SK-N-SH treated with all-trans-retinoic acid at 6 μM for 48 hours (cell line): ENCODE data around the gene ARF1.

Experiments
- ATAC-seq: fragments of 200-7000 bp; cut with Tn5 transposase; 3 replicates; pipeline ENCODE4 v1.9.1; 2020; ENCODE audit warnings: mild to moderate bottlenecking, moderate library complexity
- ARNTL ChIP-seq: fragments of 450-650 bp; formaldehyde crosslinking; IDR thresholded peaks from 2 replicates; pipeline ENCODE4 v1.5.0; 2020; ENCODE audit warnings: low read depth, mild to moderate bottlenecking, moderate library complexity, borderline replicate concordance
- BACH2 ChIP-seq: fragments of 250-450 bp; sonication (Bioruptor Pico); IDR thresholded peaks from 2 replicates; pipeline ENCODE4 v1.9.0; 2021; ENCODE audit warnings: mild to moderate bottlenecking, borderline replicate concordance
- CSDC2 ChIP-seq: fragments of 250-450 bp; sonication (Bioruptor Pico); IDR thresholded peaks from 2 replicates; pipeline ENCODE4 v1.5.0; 2020; ENCODE audit warnings: mild to moderate bottlenecking, moderate library complexity
- ESRRG ChIP-seq: fragments of 250-450 bp; sonication (Bioruptor Pico); IDR thresholded peaks from 2 replicates; pipeline ENCODE4 v1.6.1; 2021; ENCODE audit warnings: mild to moderate bottlenecking
- GLIS3 ChIP-seq: fragments of 250-450 bp; sonication (Bioruptor Pico); IDR thresholded peaks from 2 replicates; pipeline ENCODE4 v1.5.0; 2020; ENCODE audit warnings: mild to moderate bottlenecking, moderate library complexity
- ISL1 ChIP-seq: fragments of 250-450 bp; sonication (Bioruptor Pico); IDR thresholded peaks from 2 replicates; pipeline ENCODE4 v2.1.2; 2022; ENCODE audit warnings: mild to moderate bottlenecking, moderate library complexity
- OSR1 ChIP-seq: fragments of 250-450 bp; sonication (Bioruptor Pico); IDR thresholded peaks from 2 replicates; pipeline ENCODE4 v1.8.0; 2022; ENCODE audit warnings: moderate library complexity, mild to moderate bottlenecking, inconsistent platforms
- PATZ1 ChIP-seq: fragments of 250-450 bp; sonication (Bioruptor Pico); IDR thresholded peaks from 2 replicates; pipeline ENCODE4 v1.8.0; 2020; ENCODE audit warnings: mild to moderate bottlenecking, moderate library complexity, borderline replicate concordance
- PPARA ChIP-seq: fragments of 250-450 bp; sonication (Bioruptor Pico); IDR thresholded peaks from 2 replicates; pipeline ENCODE4 v1.5.0; 2020; ENCODE audit warnings: mild to moderate bottlenecking, borderline replicate concordance
- RARB ChIP-seq: fragments of 250-450 bp; sonication (Bioruptor Pico); IDR thresholded peaks from 2 replicates; pipeline ENCODE4 v1.8.0; 2021; ENCODE audit warnings: mild to moderate bottlenecking, moderate library complexity
- SNAI2 ChIP-seq: fragments of 250-450 bp; sonication (Bioruptor Pico); IDR thresholded peaks from 2 replicates; pipeline ENCODE4 v1.5.0; 2020; ENCODE audit warnings: mild to moderate bottlenecking, moderate library complexity
- TCF4 ChIP-seq: fragments of 250-450 bp; sonication (Bioruptor Pico); IDR thresholded peaks from 2 replicates; pipeline ENCODE4 v1.8.0; 2021; ENCODE audit warnings: mild to moderate bottlenecking, moderate library complexity, borderline replicate concordance
- TOX ChIP-seq: fragments of 250-450 bp; sonication (Bioruptor Pico); IDR thresholded peaks from 2 replicates; pipeline ENCODE4 v1.8.0; 2021; ENCODE audit warnings: mild to moderate bottlenecking, moderate library complexity, borderline replicate concordance
- TSHZ2 ChIP-seq: fragments of 250-450 bp; sonication (Bioruptor Pico); IDR thresholded peaks from 2 replicates; pipeline ENCODE4 v1.5.0; 2020; ENCODE audit warnings: mild to moderate bottlenecking, moderate library complexity
- ZC3H10 ChIP-seq: fragments of 250-450 bp; sonication (Bioruptor Pico); IDR thresholded peaks from 2 replicates; pipeline ENCODE4 v1.5.1; 2021; ENCODE audit warnings: mild to moderate bottlenecking, moderate library complexity
- ZFP3 ChIP-seq: fragments of 250-450 bp; sonication (Bioruptor Pico); IDR thresholded peaks from 2 replicates; pipeline ENCODE4 v1.5.0; 2020; ENCODE audit warnings: mild to moderate bottlenecking, moderate library complexity
- ZFP30 ChIP-seq: fragments of 450-650 bp; formaldehyde crosslinking; IDR thresholded peaks from 2 replicates; pipeline ENCODE4 v1.5.0; 2022; ENCODE audit warnings: mild to moderate bottlenecking, moderate library complexity
- ZNF565 ChIP-seq: fragments of 450-650 bp; formaldehyde crosslinking; conservative IDR thresholded peaks from 2 replicates; pipeline ENCODE4 v1.5.0; 2020; ENCODE audit warnings: low read depth, mild to moderate bottlenecking, moderate library complexity
- ZNF70 ChIP-seq: fragments of 450-650 bp; formaldehyde crosslinking; IDR thresholded peaks from 2 replicates; pipeline ENCODE4 v1.5.0; 2020; ENCODE audit warnings: mild to moderate bottlenecking, moderate library complexity
- ZNF8 ChIP-seq: fragments of 450-650 bp; formaldehyde crosslinking; IDR thresholded peaks from 2 replicates; pipeline ENCODE4 v1.5.0; 2020; ENCODE audit warnings: mild to moderate bottlenecking, moderate library complexity
- TF ChIP-seq, protein P1 (sequence below): fragments of 250-450 bp; sonication (Bioruptor Pico); IDR thresholded peaks from 2 replicates; pipeline ENCODE4 v1.5.1; 2021; ENCODE audit warnings: mild to moderate bottlenecking, moderate library complexity
- TF ChIP-seq, protein P2 (sequence below): fragments of 250-450 bp; sonication (Bioruptor Pico); IDR thresholded peaks from 2 replicates; pipeline ENCODE4 v1.8.0; 2021; ENCODE audit warnings: low read depth, mild to moderate bottlenecking, moderate library complexity, borderline replicate concordance
- TF ChIP-seq, protein P3 (sequence below): fragments of 250-450 bp; sonication (Bioruptor Pico); IDR thresholded peaks from 2 replicates; pipeline ENCODE4 v1.5.1; 2020; ENCODE audit warnings: low read depth, mild to moderate bottlenecking, moderate library complexity

The ARF1 gene

DNA sequence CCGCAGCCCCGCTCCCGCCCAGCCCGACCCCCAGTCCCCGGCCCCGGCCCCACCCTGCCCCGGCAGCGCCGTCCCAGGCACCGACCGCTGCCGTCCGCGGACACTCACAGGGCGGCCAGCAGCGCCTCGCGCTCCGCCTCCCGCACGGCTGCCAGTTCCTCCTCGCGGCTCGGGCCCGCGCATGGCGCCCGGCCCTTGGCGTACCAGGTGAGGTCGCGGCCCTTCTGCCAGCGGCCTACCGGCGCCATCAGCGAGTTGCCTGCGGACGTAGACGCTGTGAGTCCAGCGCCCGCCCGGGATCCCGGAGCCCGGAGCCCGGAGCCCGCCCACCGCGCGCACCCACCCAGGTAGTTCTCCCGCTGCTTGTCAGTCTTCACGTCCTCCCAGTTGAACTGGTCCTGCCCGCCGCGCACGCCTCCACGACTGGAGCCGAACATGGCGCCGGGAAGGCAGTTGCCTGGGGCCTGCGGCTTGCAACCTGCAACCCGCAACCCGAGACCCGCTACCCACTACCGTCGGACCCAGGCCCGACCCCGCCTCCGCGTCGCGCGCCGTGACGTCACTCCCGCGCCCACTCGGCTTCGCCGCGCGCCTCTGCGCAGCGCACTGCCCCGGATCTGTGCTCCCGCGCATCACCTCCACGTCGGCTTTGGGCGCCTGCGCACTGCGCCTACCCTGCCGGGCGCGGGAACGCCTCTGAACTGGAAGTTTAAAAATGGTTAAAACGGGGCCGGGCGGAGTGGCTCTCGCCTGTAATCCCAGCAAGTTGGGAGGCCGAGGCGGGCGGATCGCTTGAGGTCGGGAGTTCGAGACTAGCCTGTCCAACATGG, 20.5 kb downstream of the ARF1 start, which contains the start of gene C1orf35:
Gene C1orf35, minus strand, starts transcription at position 535 of the 830 bp plus-strand sequence. Its CDS starts 98 bp downstream, at position 437.
- peak; percentile 86 for ATAC-seq
- no peak for TF ChIP-seq ZNF565 (CRISPR knock-in tag)
- TF ChIP-seq SNAI2 (CRISPR knock-in tag): no peak
- no peak for TF ChIP-seq BACH2
- no peak for TF ChIP-seq ESRRG (CRISPR knock-in tag)
- TF ChIP-seq, all 23 proteins: peak for 0

DNA sequence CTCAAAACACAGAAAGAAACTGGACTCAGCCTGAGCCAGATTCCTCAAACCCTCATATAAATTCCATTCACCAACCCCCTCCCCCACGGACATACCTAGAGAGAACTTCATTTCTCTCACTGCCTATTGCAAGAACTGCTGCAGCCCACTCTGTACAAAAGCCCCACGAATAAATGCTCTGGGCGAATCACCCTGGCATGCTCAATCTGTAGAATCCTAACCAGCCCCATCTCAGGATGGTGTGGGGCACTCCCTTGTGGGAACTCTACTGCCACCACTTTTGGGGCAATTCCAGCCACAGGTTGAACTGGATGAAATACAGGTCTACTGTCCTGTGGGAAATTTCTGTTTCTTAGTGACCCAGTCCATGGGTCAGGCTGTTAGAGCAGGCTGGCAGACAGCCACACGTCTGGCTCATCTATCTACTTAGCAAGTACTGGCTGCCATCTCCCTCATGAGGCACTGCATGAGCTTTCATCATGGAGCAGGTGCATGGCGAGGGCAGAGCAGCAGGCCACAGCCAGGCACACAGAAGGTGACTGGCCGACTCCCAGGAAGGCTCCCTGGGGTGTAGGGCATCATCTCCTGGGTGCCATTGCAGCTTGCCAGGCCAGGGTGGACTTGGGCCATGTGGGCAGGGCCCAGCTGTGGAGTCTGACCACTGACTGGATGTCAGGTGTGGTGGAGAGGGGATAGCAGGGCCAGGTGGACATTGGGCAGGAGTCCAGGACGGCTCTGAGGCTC, 22.2 kb downstream of the ARF1 start:
- no peak for TF ChIP-seq CSDC2 (CRISPR knock-in tag)
- TF ChIP-seq BACH2: no peak
- no peak for TF ChIP-seq GLIS3 (CRISPR knock-in tag)
- TF ChIP-seq OSR1 (CRISPR knock-in tag): no peak
- no peak for TF ChIP-seq ARNTL (CRISPR knock-in tag)
- TF ChIP-seq, protein P1, sequence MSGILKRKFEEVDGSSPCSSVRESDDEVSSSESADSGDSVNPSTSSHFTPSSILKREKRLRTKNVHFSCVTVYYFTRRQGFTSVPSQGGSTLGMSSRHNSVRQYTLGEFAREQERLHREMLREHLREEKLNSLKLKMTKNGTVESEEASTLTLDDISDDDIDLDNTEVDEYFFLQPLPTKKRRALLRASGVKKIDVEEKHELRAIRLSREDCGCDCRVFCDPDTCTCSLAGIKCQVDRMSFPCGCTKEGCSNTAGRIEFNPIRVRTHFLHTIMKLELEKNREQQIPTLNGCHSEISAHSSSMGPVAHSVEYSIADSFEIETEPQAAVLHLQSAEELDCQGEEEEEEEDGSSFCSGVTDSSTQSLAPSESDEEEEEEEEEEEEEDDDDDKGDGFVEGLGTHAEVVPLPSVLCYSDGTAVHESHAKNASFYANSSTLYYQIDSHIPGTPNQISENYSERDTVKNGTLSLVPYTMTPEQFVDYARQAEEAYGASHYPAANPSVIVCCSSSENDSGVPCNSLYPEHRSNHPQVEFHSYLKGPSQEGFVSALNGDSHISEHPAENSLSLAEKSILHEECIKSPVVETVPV (CRISPR knock-in tag): no peak
- TF ChIP-seq SNAI2 (CRISPR knock-in tag): no peak
- TF ChIP-seq TCF4 (CRISPR knock-in tag): no peak
- no peak for TF ChIP-seq ZNF8
- no peak for TF ChIP-seq ZFP30 (CRISPR knock-in tag)
- no peak for TF ChIP-seq ZC3H10 (CRISPR knock-in tag)
- TF ChIP-seq, protein P2, sequence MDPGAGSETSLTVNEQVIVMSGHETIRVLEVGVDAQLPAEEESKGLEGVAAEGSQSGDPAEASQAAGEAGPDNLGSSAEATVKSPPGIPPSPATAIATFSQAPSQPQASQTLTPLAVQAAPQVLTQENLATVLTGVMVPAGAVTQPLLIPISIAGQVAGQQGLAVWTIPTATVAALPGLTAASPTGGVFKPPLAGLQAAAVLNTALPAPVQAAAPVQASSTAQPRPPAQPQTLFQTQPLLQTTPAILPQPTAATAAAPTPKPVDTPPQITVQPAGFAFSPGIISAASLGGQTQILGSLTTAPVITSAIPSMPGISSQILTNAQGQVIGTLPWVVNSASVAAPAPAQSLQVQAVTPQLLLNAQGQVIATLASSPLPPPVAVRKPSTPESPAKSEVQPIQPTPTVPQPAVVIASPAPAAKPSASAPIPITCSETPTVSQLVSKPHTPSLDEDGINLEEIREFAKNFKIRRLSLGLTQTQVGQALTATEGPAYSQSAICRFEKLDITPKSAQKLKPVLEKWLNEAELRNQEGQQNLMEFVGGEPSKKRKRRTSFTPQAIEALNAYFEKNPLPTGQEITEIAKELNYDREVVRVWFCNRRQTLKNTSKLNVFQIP (CRISPR knock-in tag): no peak
- no peak for TF ChIP-seq PPARA (CRISPR knock-in tag)
- TF ChIP-seq, protein P3, sequence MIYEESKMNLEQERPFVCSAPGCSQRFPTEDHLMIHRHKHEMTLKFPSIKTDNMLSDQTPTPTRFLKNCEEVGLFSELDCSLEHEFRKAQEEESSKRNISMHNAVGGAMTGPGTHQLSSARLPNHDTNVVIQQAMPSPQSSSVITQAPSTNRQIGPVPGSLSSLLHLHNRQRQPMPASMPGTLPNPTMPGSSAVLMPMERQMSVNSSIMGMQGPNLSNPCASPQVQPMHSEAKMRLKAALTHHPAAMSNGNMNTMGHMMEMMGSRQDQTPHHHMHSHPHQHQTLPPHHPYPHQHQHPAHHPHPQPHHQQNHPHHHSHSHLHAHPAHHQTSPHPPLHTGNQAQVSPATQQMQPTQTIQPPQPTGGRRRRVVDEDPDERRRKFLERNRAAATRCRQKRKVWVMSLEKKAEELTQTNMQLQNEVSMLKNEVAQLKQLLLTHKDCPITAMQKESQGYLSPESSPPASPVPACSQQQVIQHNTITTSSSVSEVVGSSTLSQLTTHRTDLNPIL (CRISPR knock-in tag): no peak
- TF ChIP-seq ESRRG (CRISPR knock-in tag): no peak
- no peak for ATAC-seq

GRCh38 chr1:228105270-228105995, 22.9 kb downstream of the ARF1 start:
- ATAC-seq: no peak
- no peak for TF ChIP-seq ZNF565 (CRISPR knock-in tag)
- no peak for TF ChIP-seq ISL1 (CRISPR knock-in tag)
- no peak for TF ChIP-seq BACH2
- TF ChIP-seq OSR1 (CRISPR knock-in tag): no peak
- no peak for TF ChIP-seq ZC3H10 (CRISPR knock-in tag)
- TF ChIP-seq TCF4 (CRISPR knock-in tag): no peak
- TF ChIP-seq RARB (CRISPR knock-in tag): no peak
- no peak for TF ChIP-seq ARNTL (CRISPR knock-in tag)
- TF ChIP-seq SNAI2 (CRISPR knock-in tag): no peak
- no peak for TF ChIP-seq ZFP3 (CRISPR knock-in tag)
- no peak for TF ChIP-seq PPARA (CRISPR knock-in tag)
- TF ChIP-seq ZNF70 (CRISPR knock-in tag): no peak
- no peak for TF ChIP-seq TSHZ2 (CRISPR knock-in tag)
- no peak for TF ChIP-seq TOX (CRISPR knock-in tag)
- TF ChIP-seq ESRRG (CRISPR knock-in tag): no peak
- TF ChIP-seq, protein P1 (CRISPR knock-in tag): no peak
- TF ChIP-seq PATZ1 (CRISPR knock-in tag): no peak
